ENCODE results near the gene MROH9.
"Not testable (repeated sequence)": the region's sequence is repeated elsewhere in the genome, so short reads cannot be mapped to it uniquely, and the experiment has no call there.

MROH9 gene

GRCh38 chr1:170935231-170935630 is at the start of gene MROH9:
Gene MROH9 (plus strand): TSS chr1:170935534. CDS start chr1:170945557, 10,023 bp downstream.
- no peak for DNase-seq

- DNase-seq, result no peak
Observed at GRCh38 chr1:170885551-170885950, 49.8 kb upstream of the MROH9 start.

GRCh38 chr1:170886460-170886859 is 48.9 kb upstream of the MROH9 start:
- no peak for DNase-seq

- no peak for DNase-seq
Observed at GRCh38 chr1:170887726-170888125, 47.6 kb upstream of the MROH9 start.

- no peak for DNase-seq
Observed at GRCh38 chr1:170891872-170892271, 43.5 kb upstream of the MROH9 start.

GRCh38 chr1:170893655-170894297 is 41.6 kb upstream of the MROH9 start:
- DNase-seq, result no peak

GRCh38 chr1:170903961-170904360 is 31.4 kb upstream of the MROH9 start:
- no peak for DNase-seq

- DNase-seq, result no peak
Observed at GRCh38 chr1:170908942-170909341, 26.4 kb upstream of the MROH9 start.

GRCh38 chr1:170910273-170910672 is 25.1 kb upstream of the MROH9 start:
- no peak for DNase-seq

GRCh38 chr1:170917373-170917772 is 18.0 kb upstream of the MROH9 start:
- no peak for DNase-seq

- not testable (repeated sequence) for DNase-seq
Observed at GRCh38 chr1:170924656-170925055, 10.7 kb upstream of the MROH9 start.

- no peak for DNase-seq
Observed at GRCh38 chr1:170927955-170928840, 7.1 kb upstream of the MROH9 start.

GRCh38 chr1:170929412-170929834 is 5.9 kb upstream of the MROH9 start:
- no peak for DNase-seq

GRCh38 chr1:170929835-170930554 is 5.3 kb upstream of the MROH9 start:
- DNase-seq, result no peak

- DNase-seq, result no peak
Observed at GRCh38 chr1:170931650-170932049, 3.7 kb upstream of the MROH9 start.

- DNase-seq, result no peak
Observed at GRCh38 chr1:170932236-170932635, 3.1 kb upstream of the MROH9 start.

- no peak for DNase-seq
Observed at GRCh38 chr1:170938281-170938680, 2.9 kb downstream of the MROH9 start.

GRCh38 chr1:170939476-170939875 is 4.1 kb downstream of the MROH9 start:
- no peak for DNase-seq

- DNase-seq, result not testable (repeated sequence)
Observed at GRCh38 chr1:170951744-170952143, 16.4 kb downstream of the MROH9 start.

- no peak for DNase-seq
Observed at GRCh38 chr1:170959385-170959784, 24.1 kb downstream of the MROH9 start.

GRCh38 chr1:170964506-170964905 is 29.2 kb downstream of the MROH9 start:
- no peak for DNase-seq

GRCh38 chr1:170967042-170967910 is 31.9 kb downstream of the MROH9 start:
- no peak for DNase-seq

GRCh38 chr1:170970256-170970655 is 34.9 kb downstream of the MROH9 start:
- DNase-seq, result no peak
